Activated CD4-positive, alpha-beta T cell treated with anti-CD3 and anti-CD28 coated beads, Interleukin-2, amount 50 U/mL, for 16 hours (primary cell): Measurements from ENCODE around the gene VWDE.

Source experiments
- DNase-seq: peaks from one replicate; pipeline ENCODE4 v3.0.0-alpha.2; 2020

The VWDE gene

GRCh38 chr7:12281038-12281437, 122.6 kb downstream of the VWDE start:
- DNase-seq = no peak
